HFF-Myc (cell line): ENCODE results near the gene PTPN4.

Experiments
- DNase-seq: peaks from one replicate; pipeline ENCODE4 v3.0.0-alpha.2; 2011; ENCODE audit warnings: low read depth; ENCODE audit errors: extremely low read depth
- H3K4me3 ChIP-seq: replicated peaks from 2 replicates; pipeline ENCODE4 v1.5.1; 2011; ENCODE audit warnings: low read depth, mild to moderate bottlenecking, control low read depth, low read length
- CTCF ChIP-seq: IDR thresholded peaks from 2 replicates; pipeline ENCODE4 v1.5.1; 2012; ENCODE audit warnings: mild to moderate bottlenecking, low read depth, low read length, control low read depth; ENCODE audit errors: missing control alignments

The PTPN4 gene

GRCh38 chr2:119853777-119854399, 94.2 kb downstream of the PTPN4 start:
- H3K4me3 ChIP-seq, result no peak overlapping the region
- DNase-seq, result no peak
- TF ChIP-seq CTCF, result no peak

- no peak for DNase-seq
- no peak for TF ChIP-seq CTCF
- H3K4me3 ChIP-seq, result no peak overlapping the region
Measured at GRCh38 chr2:119856469-119856901, 96.8 kb downstream of the PTPN4 start.

GRCh38 chr2:119857742-119858141, 98.0 kb downstream of the PTPN4 start:
- TF ChIP-seq CTCF, result no peak
- DNase-seq, result no peak
- H3K4me3 ChIP-seq, result no peak overlapping the region

GRCh38 chr2:119859528-119859927, 99.8 kb downstream of the PTPN4 start:
- no peak for TF ChIP-seq CTCF
- H3K4me3 ChIP-seq, result no peak overlapping the region
- DNase-seq, result no peak

GRCh38 chr2:119860924-119861323, 101.2 kb downstream of the PTPN4 start:
- DNase-seq, result no peak
- no peak overlapping the region for H3K4me3 ChIP-seq
- no peak for TF ChIP-seq CTCF

GRCh38 chr2:119862127-119862889, 102.6 kb downstream of the PTPN4 start:
- no peak overlapping the region for H3K4me3 ChIP-seq
- TF ChIP-seq CTCF, result no peak
- DNase-seq, result no peak

- no peak for TF ChIP-seq CTCF
- no peak overlapping the region for H3K4me3 ChIP-seq
- no peak for DNase-seq
Measured at GRCh38 chr2:119864318-119864717, 104.6 kb downstream of the PTPN4 start.
